Stimulated activated CD4-positive, alpha-beta T cell treated with anti-CD3 and anti-CD28 coated beads, Interleukin-1b, Interleukin-23, amount 100 ng/mL, for 4 hours (primary cell): ENCODE data around the gene UBE2R2.
"Not testable (repeated sequence)": the region's sequence is repeated elsewhere in the genome, so short reads cannot be mapped to it uniquely, and the experiment has no call there.

Experiments used
- DNase-seq, 2 donors: peaks; one replicate each; pipeline ENCODE4 v3.0.0-alpha.2; 2020; ENCODE audit warnings: low read depth in 2 of 2

The UBE2R2 gene

GRCh38 chr9:33816327-33817252 is at the start of gene UBE2R2:
UBE2R2 (plus strand) TSS chr9:33817160; CDS start chr9:33817758, 598 bp downstream.
- peak; percentile 93 to 94 for DNase-seq

GRCh38 chr9:33770156-33770880 is 46.6 kb upstream of the UBE2R2 start:
- DNase-seq, result not testable (repeated sequence)

GRCh38 chr9:33773135-33773534 is 43.8 kb upstream of the UBE2R2 start:
- DNase-seq, result not testable (repeated sequence)

DNA sequence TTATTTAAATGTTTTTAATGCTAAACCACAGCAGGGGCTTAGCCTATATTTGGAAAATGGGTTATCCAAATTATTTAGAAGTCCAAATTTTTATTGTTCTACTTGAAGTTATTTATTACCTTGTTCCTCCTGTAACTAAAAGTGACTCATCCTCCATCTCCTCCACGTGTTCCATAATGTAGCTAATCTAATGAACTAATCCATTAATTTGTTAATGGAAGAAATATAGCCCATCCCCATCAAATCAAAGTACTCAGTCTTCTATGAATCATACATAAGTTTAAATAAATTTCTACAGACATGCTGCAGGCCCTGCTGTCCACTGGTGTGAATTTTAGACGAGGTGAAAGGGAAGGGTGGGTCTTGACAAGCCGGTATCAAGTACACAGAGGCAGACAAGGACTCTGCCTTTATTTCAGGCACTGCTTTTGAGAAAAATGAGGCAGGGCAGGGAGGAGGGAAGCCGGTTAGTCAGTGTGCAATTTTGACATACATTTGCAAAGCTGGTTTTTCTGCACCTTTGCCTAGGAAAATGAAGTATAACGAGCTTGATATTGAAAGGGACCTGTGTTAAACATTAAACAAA is 42.8 kb upstream of the UBE2R2 start:
- not testable (repeated sequence) for DNase-seq

GRCh38 chr9:33776578-33776977 is 40.4 kb upstream of the UBE2R2 start:
- DNase-seq, result no peak

- peak; percentile 11 to 46 for DNase-seq
Measured at GRCh38 chr9:33778700-33779351, 38.1 kb upstream of the UBE2R2 start.

GRCh38 chr9:33780276-33780675 is 36.7 kb upstream of the UBE2R2 start:
- no peak for DNase-seq

DNA sequence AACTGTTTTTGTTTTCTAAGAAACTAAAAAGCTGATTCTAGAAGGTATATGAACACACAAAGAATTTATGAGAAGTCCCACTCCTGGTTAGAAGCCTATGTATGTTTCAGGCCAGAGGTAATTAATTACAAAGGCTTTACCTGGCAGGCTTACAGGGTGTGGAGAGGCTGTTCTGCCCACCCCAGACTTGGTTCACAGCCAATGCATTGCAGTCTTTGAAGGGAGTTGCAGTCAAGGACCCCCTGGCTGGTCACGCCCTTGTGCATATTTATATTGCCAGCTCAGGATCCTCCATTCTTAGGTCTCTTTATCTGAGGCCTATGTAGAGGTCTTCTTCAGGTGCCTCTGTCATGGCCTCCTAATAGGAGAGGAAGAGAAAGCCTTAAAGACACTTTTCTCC is 35.2 kb upstream of the UBE2R2 start:
- no peak for DNase-seq

DNA sequence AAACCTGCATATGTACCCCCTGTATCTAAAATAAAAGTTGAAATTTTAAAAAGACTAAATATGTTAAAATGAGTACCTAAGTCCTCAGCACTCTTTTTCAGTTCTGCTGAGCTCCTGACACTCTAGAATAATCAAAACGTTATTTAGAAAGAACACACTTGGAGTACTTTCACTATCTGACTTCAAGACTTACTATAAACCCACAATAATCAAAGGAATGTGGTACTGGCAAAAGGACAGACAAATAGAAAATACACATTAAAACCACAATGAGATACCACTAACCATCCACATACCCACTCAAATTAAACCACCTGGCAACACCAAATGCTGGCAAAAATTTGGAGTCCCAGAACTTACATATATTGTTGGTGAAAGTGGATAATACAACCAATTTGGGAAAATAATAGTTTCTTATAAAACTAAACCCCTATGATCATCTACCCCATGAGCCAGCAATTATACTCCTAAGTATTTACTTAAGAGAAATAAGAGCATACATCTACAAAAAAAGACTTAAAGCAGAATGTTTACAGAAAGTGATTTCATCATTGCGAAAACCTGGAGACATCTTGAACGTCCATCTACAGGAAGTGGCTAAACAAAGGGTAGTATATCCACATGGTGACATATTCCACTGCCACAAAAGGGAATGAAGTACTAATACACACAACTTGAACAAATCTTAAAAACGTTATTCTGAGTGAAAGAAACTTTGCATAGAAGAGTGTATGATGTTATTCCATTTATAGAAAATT is 34.4 kb upstream of the UBE2R2 start:
- no peak for DNase-seq

GRCh38 chr9:33785914-33786313 is 31.0 kb upstream of the UBE2R2 start:
- no peak for DNase-seq

- DNase-seq, result no peak
Measured at GRCh38 chr9:33786681-33787080, 30.3 kb upstream of the UBE2R2 start.

DNA sequence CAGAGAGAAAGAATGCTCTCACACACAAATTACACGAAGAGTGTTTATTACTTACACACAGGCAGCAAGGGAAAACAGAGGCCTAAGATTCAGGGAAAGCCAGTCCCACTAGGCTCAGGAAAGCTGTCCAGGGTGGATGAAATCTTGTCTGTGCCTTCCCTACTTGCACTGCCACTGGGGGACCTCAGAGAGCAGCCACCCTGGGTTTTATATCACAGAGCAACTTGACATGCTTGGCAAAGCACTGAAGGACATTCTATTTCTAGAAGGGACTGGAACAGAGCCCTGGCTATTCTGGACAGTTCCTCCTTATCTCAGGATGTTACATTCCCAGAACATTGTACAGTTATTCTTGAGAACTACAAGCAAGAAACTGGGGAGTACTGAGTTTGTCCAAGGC is 29.1 kb upstream of the UBE2R2 start:
- no peak for DNase-seq

- not testable (repeated sequence) for DNase-seq
Measured at GRCh38 chr9:33789429-33789828, 27.5 kb upstream of the UBE2R2 start.

GRCh38 chr9:33791117-33791516 is 25.8 kb upstream of the UBE2R2 start:
- no peak for DNase-seq

DNA sequence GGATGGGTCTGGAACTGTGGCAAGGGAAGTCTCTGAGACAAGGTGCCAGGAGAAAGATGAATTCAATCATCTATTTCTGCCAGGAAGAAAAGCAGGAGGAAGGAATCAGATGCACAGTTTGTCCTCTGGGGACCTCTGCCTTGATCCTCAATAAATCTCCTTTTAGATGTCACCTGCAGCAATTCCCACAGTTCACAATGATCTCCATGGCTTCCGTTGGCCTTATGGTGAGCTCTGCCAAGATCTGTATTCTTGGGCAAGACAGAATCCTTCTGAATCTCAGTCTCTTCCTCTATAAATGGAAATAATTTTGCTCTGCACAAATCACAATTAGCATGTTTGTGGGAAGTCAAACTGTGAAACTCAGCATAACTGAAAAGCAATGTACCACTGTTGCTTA is 23.5 kb upstream of the UBE2R2 start:
- not testable (repeated sequence) for DNase-seq

DNA sequence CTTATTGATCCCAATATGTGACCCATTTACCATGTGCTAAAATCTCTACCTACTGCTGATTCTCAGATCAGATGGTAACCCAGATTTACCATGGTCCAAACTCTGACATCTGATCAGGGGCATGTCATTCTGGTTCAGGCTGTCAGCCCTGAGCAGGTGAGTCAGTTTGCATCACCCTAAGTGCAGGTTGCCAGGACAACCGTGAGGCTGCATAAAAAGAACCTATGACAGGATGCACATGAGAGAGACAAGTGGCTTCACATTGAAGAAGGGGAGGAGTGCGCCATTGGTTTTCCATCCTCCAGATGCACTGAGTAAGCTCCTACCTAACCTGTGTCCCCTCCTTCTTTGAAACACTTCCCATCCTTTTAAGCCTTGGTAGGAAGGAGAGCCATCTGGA is 22.4 kb upstream of the UBE2R2 start:
- DNase-seq, result no peak

DNA sequence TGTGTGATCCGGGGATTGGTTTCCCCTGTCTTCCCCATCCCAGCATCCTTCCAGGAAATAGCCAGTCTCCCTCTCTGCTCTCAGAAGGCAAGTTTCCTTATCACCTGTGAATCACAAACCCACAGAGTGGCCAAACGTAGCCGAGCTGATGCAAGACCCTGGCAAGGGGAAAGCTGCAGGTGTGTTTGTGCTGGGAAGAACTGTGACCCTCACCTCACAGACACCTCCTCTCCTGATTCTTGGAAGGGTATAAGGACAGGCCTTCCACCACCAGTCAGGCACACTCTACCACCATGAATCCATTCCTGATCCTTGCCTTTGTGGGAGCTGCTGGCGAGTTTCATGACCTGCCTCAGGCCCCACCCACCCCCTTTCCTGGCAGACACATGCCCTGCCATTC is 21.7 kb upstream of the UBE2R2 start, which contains the start of gene PRSS3:
Gene PRSS3, plus strand, starts transcription at position 281 of the 400 bp plus-strand sequence. Its CDS starts 13 bp downstream, at position 294.
- DNase-seq, result no peak

DNA sequence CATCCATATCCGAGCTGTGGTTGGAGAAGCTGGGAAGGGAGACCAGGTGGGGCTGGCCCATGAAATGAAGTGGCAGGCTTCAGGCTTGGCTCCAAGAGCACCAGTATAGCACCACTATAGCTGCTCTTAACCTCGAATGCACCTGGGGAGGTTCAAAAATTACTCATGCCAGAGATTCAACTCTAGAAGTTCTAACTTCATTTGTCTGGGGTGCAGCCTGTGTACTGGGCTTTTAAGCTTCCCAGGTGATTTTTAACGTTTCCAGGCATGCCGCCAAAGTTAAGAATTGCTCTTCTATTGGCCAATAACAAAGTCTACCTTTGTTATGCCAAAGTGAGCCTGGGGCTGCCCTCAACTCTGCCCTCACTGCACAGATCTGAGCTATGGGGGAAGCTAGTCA is 21.1 kb upstream of the UBE2R2 start:
- DNase-seq, result no peak

GRCh38 chr9:33796679-33797078 is 20.3 kb upstream of the UBE2R2 start:
- not testable (repeated sequence) for DNase-seq

- DNase-seq, result no peak
Measured at GRCh38 chr9:33797837-33798236, 19.1 kb upstream of the UBE2R2 start.

DNA sequence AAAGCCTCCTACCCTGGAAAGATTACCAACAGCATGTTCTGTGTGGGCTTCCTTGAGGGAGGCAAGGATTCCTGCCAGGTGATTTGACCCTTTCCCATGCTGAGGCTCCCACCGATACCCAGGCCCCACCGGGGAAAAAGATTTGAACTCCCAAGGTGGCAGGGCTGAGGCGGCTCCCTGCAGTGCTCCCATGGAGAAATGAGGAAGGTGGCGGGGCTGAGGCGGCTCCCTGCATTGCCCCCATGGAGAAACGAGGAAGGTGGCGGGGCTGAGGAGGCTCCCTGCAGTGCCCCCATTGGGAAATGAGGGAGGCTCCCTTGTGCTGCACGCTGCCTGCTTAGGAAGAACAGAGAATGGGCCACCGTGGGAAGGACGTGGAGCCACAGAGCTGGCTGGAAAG is 18.4 kb upstream of the UBE2R2 start:
- DNase-seq, result no peak
